Rectal smooth muscle tissue (tissue), 1 donor: Measurements from ENCODE around the gene TRPC4AP.
"Not testable (repeated sequence)": the region's sequence is repeated elsewhere in the genome, so short reads cannot be mapped to it uniquely, and the experiment has no call there.

Experiments
- H3K27ac ChIP-seq: one replicate; pipeline ENCODE4 v1.7.0; 2013; ENCODE audit warnings: low read depth, low read length, inconsistent platforms
- H3K27me3 ChIP-seq: one replicate; pipeline ENCODE4 v1.7.0; 2013; ENCODE audit warnings: low read length; ENCODE audit not compliant: control insufficient read depth, insufficient read depth
- H3K36me3 ChIP-seq: one replicate; pipeline ENCODE4 v1.7.0; 2013; ENCODE audit warnings: low read length; ENCODE audit not compliant: control insufficient read depth, insufficient read depth
- H3K4me1 ChIP-seq: one replicate; pipeline ENCODE4 v1.7.0; 2013; ENCODE audit warnings: low read length; ENCODE audit not compliant: control insufficient read depth, insufficient read depth
- H3K4me3 ChIP-seq: one replicate; pipeline ENCODE4 v1.7.0; 2013; ENCODE audit warnings: low read length
- H3K9ac ChIP-seq: one replicate; pipeline ENCODE4 v1.7.0; 2013; ENCODE audit warnings: low read length

TRPC4AP gene

DNA sequence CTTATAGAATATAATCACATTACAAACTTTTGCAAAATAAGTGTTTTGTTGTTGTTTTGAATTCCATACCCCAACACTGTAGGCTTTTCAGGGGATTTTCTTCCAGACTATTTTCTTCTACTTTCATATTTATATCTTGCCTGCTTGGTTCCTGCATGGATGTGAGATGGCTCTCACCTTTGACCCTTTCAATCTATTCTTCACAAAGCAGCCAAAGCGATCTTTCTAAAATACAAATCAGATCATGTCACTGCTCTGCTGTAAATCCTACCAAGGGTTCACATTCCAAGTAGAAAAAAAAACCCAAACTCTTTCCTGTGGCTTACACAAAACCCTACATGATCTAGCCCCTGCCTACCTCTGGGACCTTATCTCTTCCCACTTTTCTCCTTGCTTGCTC lies 25.0 kb upstream of the TRPC4AP start:
- Histone ChIP-seq H3K4me3 (no peak overlapping the region), H3K36me3 (peaks cover 27% of the 10 kb centered on the region), H3K27ac (no peak overlapping the region), H3K4me1 (no peaks in the 10 kb centered on the region), H3K9ac (no peak overlapping the region), H3K27me3 (no peaks in the 10 kb centered on the region)

DNA sequence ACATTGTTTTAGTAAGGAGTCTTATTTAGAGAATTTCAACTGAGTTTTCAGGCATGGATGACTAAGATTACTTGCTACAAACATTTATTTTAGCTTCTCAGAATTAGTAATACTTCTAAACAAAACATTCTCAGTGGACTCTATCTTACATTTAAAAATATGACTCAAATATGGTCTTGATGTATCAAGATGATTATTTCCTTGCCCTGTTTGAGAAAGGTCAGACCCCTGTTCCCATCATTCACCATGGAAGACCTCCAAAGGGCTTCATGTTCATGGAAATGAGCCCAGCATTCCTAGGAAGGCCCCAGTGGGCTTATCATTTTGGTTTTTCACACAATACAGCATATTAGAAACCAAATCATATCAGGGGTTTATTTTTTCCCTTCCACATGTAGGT lies 24.6 kb upstream of the TRPC4AP start:
- Histone ChIP-seq H3K27me3 (no peaks in the 10 kb centered on the region), H3K9ac (no peak overlapping the region), H3K4me1 (no peaks in the 10 kb centered on the region), H3K27ac (no peak overlapping the region), H3K4me3 (no peak overlapping the region), H3K36me3 (peaks cover 25% of the 10 kb centered on the region)

DNA sequence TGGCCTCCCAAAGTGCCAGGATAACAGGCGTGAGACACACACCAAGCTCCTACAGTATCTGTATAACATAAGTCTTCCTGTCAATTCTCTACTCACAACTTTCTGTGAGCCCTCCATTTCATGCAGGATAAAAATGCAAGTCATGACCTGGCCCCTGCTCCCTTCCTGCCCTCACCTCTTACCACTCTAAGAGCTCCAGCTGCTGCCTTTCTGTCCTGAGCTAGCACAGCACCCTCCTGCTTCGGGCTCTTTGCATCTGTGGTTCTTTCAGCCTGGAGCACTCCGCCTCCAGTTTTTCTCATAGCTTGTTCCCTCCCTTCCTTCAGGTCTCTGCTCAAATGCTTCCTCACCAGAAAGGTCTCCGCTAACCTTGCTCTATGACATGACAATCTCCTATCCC lies 23.7 kb upstream of the TRPC4AP start:
- H3K27ac ChIP-seq, result no peak overlapping the region
- no peaks in the 10 kb centered on the region for H3K27me3 ChIP-seq
- H3K4me1 ChIP-seq, result no peaks in the 10 kb centered on the region
- no peak overlapping the region for H3K9ac ChIP-seq
- no peak overlapping the region for H3K4me3 ChIP-seq
- peaks cover 25% of the 10 kb centered on the region for H3K36me3 ChIP-seq

DNA sequence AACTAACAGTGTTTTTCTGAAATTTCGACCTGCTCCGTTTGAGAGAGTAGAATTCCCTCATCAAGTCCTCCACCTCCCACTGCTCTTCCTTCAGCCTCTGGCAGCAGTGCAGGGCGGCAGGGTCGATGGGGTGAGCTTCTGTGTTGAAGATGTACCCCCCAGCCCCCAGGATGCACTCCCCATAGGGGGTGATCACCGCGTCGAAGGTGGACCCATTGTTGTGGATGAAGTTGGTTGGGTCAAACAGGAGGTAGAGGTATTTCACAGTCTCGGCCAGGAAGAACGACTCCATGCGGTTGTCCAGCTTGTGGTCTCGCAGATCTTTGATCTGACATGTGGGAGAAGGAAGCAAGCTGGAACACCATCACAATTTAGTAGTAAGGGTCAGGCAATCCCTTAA lies 23.0 kb upstream of the TRPC4AP start:
- peaks cover 22% of the 10 kb centered on the region for H3K36me3 ChIP-seq
- no peak overlapping the region for H3K27ac ChIP-seq
- no peak overlapping the region for H3K4me3 ChIP-seq
- H3K9ac ChIP-seq, result no peak overlapping the region
- H3K27me3 ChIP-seq, result no peaks in the 10 kb centered on the region
- no peaks in the 10 kb centered on the region for H3K4me1 ChIP-seq

DNA sequence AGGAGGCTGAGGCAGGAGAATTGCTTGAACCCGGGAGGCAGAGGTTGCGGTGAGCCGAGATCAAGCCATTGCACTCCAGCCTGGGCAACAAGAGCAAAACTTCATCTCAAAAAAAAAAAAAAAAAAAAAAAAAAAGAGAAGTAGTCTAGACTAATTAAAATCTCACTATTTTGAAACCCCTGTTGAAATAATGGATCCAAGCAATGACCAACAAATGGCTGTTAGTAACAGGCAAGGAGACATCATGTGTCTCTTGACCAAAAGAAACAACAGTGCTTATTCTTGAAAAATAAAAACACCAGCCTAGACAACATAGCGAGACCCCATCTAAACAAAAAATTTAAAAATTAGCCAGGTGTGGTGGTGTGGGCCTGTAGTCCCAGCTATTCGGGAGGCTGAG lies 19.7 kb upstream of the TRPC4AP start:
- H3K9ac ChIP-seq, H3K27me3 ChIP-seq, H3K27ac ChIP-seq, H3K36me3 ChIP-seq, H3K4me1 ChIP-seq, H3K4me3 ChIP-seq: not testable (repeated sequence)

DNA sequence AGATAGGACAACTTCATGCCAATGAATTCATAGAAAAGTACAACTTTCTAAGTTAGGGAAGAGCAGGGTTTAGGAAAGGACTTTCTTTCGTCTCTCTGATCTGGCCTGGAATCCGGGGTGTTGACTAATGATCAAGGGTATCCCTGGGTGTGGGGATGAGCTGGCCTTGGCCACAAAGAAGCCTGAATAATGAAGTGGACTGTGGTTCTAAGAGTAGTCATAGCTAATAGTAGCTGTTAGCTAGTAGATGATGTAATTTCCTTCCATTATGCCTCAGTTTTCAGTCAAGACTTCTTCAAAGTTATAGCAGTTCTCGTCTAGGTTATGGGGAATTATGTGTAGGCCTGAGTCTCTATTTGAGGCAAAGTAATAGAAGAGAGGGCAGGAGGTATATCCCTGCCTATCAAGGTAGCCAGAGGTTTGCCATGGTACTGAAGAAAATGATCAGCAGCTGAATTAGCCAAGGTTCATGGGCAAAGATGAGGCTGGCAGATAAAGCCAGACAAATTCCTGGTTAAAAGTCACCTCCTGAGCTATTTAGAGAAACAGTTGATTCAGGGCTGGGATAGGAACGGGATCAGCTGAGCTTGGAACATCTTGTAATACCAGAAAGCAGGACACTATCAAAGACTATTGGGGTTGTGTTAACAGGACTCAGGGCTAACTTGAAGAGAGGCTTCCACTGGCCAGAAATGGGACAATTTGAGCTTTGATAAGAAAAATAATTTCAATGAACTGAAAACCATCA lies 18.7 kb upstream of the TRPC4AP start:
- H3K36me3 ChIP-seq, result peaks cover 7% of the 10 kb centered on the region
- H3K4me3 ChIP-seq, result no peak overlapping the region
- H3K4me1 ChIP-seq, result no peaks in the 10 kb centered on the region
- no peaks in the 10 kb centered on the region for H3K27me3 ChIP-seq
- H3K9ac ChIP-seq, result no peak overlapping the region
- H3K27ac ChIP-seq, result no peak overlapping the region

DNA sequence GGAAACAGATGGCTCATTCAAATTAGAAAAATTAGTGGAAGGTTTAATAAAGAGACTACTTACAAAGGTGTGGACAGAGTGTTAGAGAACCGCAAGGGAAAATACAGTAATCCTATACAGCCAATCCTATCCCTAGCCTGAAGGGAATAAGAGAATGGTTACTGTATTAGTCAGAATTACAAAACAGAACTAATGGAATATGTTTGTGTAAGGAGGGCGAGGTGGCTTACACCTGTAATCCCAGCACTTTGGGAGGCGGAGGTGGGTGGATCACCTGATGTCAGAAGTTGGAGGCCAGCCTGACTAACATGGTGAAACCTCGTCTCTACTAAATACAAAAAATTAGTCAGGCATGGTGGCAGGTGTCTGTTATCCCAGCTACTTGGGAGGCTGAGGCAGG lies 16.3 kb upstream of the TRPC4AP start:
- no peaks in the 10 kb centered on the region for H3K4me1 ChIP-seq

DNA sequence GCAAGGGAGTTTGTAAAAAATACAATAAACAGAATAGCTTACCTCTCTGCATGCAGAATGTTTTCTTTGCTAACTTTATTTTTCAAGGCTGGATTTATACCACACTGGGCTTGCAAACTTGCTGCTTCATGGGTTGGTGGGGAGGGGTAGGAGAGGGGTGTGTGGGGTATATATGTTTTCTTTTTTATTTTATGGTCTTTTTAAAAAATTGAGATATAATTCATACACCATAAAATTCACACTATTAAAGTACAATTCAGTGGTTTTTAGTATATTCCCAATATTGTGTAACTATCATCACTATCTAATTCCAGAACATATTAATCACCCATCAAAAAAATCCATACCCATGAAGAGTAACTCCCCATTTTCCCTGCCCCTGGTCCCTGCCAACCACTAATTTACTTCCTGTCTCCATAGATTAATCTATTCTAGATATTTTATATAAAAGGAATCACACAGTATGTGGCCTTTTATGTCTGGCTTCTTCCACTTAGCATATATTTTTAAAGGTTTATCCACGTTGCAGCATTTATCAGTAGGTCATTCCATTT lies 14.3 kb upstream of the TRPC4AP start:
- H3K27ac ChIP-seq, result no peak overlapping the region
- no peak overlapping the region for H3K4me3 ChIP-seq
- no peaks in the 10 kb centered on the region for H3K27me3 ChIP-seq
- no peaks in the 10 kb centered on the region for H3K4me1 ChIP-seq
- no peaks in the 10 kb centered on the region for H3K36me3 ChIP-seq
- no peak overlapping the region for H3K9ac ChIP-seq

More for the DNA sequence above, 16.3 kb upstream of the TRPC4AP start:
- Histone ChIP-seq H3K9ac (no peak overlapping the region), H3K36me3 (no peaks in the 10 kb centered on the region), H3K27me3 (no peaks in the 10 kb centered on the region), H3K27ac (no peak overlapping the region), H3K4me3 (no peak overlapping the region)

DNA sequence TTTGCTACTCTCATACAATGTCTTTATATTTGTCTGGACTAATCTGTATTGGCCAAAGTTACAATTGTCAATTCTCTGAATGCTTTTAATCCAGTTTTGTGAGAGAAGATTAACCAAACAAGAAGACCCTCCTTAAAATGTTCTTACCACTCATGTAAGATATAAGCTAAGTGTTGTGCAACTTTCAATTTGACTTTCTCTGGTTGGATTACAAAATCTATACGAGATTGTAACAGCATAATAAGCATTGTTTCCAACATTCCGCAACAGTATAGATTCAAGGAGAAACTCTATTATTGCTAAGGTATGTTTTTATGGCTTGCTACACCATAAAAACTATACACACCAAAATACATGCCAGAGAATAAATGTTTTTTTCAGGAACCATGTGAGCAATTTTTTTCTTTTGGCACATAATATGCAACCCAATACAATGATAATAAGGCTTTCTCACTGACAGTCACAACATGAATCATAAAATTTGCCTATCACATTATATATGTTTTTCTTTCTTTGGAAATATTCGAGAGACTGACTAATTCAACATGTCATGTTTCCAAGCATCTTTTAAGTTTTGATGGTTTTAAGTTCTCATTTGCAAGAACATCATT lies 12.2 kb upstream of the TRPC4AP start:
- Histone ChIP-seq H3K9ac (no peak overlapping the region), H3K4me3 (no peak overlapping the region), H3K36me3 (no peaks in the 10 kb centered on the region), H3K4me1 (no peaks in the 10 kb centered on the region), H3K27me3 (no peaks in the 10 kb centered on the region), H3K27ac (no peak overlapping the region)

DNA sequence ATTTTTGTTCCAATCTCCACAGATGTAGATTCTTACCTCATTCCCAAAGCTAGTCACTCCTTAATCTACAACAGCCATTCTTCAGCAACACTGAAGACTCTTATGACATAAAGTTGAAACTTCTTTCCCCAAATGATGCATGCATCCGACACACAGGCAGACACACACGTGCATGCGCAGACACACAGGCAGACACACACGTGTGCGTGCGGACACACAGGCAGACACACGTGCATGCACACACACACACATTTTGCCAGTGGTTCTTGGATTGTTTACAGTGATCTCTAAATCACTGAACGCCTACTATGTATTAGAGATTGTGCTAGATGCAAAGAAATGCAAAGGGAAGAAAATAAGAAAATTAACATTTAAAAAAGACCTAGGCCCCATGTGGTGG lies 9.0 kb upstream of the TRPC4AP start:
- Histone ChIP-seq H3K27me3 (no peaks in the 10 kb centered on the region), H3K27ac (no peak overlapping the region), H3K36me3 (no peaks in the 10 kb centered on the region), H3K4me3 (no peak overlapping the region), H3K4me1 (no peaks in the 10 kb centered on the region), H3K9ac (no peak overlapping the region)

DNA sequence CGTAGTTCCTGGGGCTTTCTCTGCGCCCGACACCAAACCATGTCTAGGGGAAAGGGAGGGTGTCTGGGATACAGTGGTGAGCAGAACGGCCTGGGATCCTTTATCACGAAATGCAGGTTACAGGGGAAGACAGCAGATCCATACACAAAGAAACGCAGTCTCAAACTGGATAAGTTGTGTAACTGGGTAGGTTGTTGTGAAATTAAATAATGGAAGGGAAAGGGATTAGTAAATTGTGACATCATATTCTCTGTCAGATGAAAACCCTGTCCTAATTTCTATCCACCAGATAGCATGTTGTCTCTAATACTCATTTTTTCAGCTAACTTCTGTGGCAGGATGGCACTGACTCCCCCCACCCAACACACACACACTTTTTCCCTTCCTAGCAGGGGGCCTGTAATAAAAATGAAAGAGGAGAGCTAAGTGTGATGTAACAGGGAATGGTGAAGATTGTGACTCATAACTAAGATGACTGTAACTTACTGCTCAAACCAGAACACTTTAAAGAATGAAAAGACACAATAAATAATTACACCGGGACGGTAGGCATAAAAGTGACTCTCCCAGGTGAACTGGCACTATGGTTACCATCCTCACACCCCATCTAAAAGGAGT lies 769 bp upstream of the TRPC4AP start:
- Histone ChIP-seq H3K4me1 (peaks cover 12% of the 10 kb centered on the region), H3K27ac (peak overlapping the region; percentile 35), H3K9ac (no peak overlapping the region), H3K4me3 (peak overlapping the region; percentile 97), H3K27me3 (no peaks in the 10 kb centered on the region), H3K36me3 (no peaks in the 10 kb centered on the region)

DNA sequence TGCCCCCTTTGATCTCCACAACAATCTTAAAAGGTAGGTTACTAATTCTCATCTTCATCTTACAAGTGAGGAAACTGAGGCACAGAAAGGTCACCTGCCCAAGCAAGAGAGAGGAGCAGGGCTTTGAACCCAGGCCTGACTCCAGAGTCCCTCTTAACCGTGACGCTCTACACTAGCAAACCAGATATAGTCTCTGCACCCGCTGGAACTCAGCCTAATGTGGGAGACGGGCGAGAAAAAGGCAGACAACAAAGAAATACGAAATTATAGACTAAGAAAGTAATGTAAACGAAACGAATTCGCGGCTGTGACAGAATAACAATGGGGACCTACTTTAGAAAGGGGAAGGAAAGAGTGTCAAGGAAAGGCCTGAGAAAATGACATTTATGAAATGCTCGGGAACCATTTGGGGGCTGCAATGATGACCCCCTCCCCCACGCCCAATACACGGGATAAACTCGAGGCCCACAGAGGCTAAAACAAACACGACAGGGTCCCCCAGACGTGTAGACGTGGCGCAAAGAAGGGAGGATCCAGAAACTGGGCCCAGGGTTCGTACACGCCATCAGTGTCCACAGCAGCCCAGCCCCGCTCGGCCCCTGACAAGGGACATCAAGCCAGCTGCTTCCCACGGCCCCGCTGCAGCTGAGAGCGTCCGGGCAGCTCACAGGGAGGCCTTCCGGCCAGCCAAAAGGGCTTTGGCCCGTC lies 637 bp downstream of the TRPC4AP start:
- Histone ChIP-seq H3K4me1 (peaks cover 15% of the 10 kb centered on the region), H3K36me3 (no peaks in the 10 kb centered on the region), H3K27me3 (no peaks in the 10 kb centered on the region), H3K4me3 (peak overlapping the region; percentile 97), H3K9ac (peak overlapping the region; percentile 76), H3K27ac (peak overlapping the region; percentile 82)
